ENCODE data around the gene NFKBIE. TPM values are rescaled to one million over a fixed set of nuclear protein-coding genes. Genes with fewer than 3 reads are reported as not detected.

NFKBIE gene
- total RNA-seq, 1 experiment from 2014 or later, result 9.7 TPM

DNA sequence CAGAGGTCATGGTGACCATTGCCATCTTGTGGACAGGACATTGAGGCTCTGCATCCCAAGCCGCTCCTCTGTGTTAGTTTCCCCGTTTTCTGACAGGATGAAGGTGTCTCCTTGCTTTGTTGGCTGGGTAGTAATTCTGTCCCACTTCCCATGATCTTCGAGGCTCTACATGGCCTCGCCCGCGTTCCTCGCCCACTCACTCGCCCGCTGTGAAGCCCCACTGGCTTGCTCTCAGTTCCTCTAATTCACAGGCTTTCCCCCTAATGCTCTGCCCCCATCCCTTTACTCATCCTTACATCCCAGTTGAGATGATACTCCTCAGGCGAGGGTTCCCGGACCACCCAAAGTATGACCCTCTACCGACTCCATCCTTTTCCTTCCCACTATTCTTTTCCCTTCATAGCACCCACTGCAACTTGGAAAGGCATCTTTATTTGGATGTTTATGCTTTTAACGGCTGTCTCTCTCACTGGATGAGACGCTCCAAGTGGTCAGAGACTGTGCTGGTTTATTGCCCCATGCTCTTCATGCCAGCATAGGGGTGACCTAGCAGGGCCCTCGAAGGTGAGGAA lies 7.5 kb downstream of the NFKBIE start:
- H3K27me3 Mint-ChIP-seq (ENCODE audit: low read depth), result peaks cover 11% of the 10 kb centered on the region
- Histone ChIP-seq H4K20me1 (ENCODE audit: control insufficient read depth, insufficient read depth, insufficient read length) (no peaks in the 10 kb centered on the region), H3K18ac (ENCODE audit: insufficient read length, low read depth, low read length) (peak overlapping the region; percentile 3), H3K79me1 (ENCODE audit: insufficient read depth, low read depth, low read length, poor library complexity, severe bottlenecking) (no peaks in the 10 kb centered on the region), H3K4me1 (ENCODE audit: insufficient read depth, low read length) (no peaks in the 10 kb centered on the region; the same call in 1 of the 2 replicates), H3K9ac (ENCODE audit: extremely low read depth, insufficient read length, low read length) (peak overlapping the region; percentile 41), H2BK20ac (ENCODE audit: low read depth, low read length, poor library complexity, severe bottlenecking) (no peak overlapping the region), H2BK120ac (ENCODE audit: low read depth, low read length, poor library complexity, severe bottlenecking) (no peak overlapping the region), H3K4ac (ENCODE audit: low read depth, low read length) (no peak overlapping the region), H3K23ac (ENCODE audit: insufficient read length, low read depth, low read length) (no peak overlapping the region), H2AFZ (ENCODE audit: low read length) (no peak overlapping the region), H2BK12ac (ENCODE audit: insufficient read length, low read depth, low read length) (no peak overlapping the region), H2BK5ac (ENCODE audit: insufficient read length, low read length) (no peak overlapping the region), H2BK15ac (ENCODE audit: low read depth, low read length) (no peak overlapping the region), H3K9me3 (ENCODE audit: control insufficient read depth, low read depth, low read length) (no peaks in the 10 kb centered on the region), H4K91ac (ENCODE audit: insufficient read length, low read depth, low read length) (no peak overlapping the region), H2AK5ac (ENCODE audit: insufficient read length, low read length) (no peak overlapping the region), H3T11ph (ENCODE audit: low read length) (no peak overlapping the region), H3K23me2 (ENCODE audit: insufficient read length, low read depth, low read length, poor library complexity, severe bottlenecking) (peaks cover 6% of the 10 kb centered on the region), H3K79me2 (ENCODE audit: insufficient read depth, low read length) (no peaks in the 10 kb centered on the region), H3K27ac (ENCODE audit: insufficient read length, low read depth, low read length) (no peak overlapping the region), H4K5ac (ENCODE audit: insufficient read length, low read depth, low read length) (no peak overlapping the region), H3K27me3 (ENCODE audit: insufficient read depth, low read length) (no peaks in the 10 kb centered on the region), H3K4me2 (ENCODE audit: insufficient read depth, insufficient read length, low read length) (peak overlapping the region; percentile 77), H4K8ac (replicated peaks; ENCODE audit: insufficient read length, low read depth, low read length) (no peak overlapping the region), H3K56ac (ENCODE audit: insufficient read length, low read depth, low read length) (no peak overlapping the region), H3K14ac (ENCODE audit: insufficient read depth, low read length) (peak overlapping the region; percentile 51; the same call in 1 of the 2 replicates)
- TF ChIP-seq CTCF (conservative IDR thresholded peaks at IDR 0.05), result peak; percentile 19; the same call in 2 of the 3 replicates
- peak overlapping the region; percentile 72 to 98 (median 85) for H3K27ac Mint-ChIP-seq
- H3K9me3 Mint-ChIP-seq, result no peaks in the 10 kb centered on the region
- no CpG with 5 or more reads among the region's 15 CpGs for WGBS (ENCODE audit: extremely low coverage, insufficient read length, low lambda C conversion rate)
- H3K4me1 Mint-ChIP-seq, result peaks cover 38 to 40% of the 10 kb centered on the region in 2 experiments
- no peak for DNase-seq
- peaks cover 13 to 52% (median 36%) of the 10 kb centered on the region in 3 experiments for H3K36me3 Mint-ChIP-seq (ENCODE audit: insufficient read depth in 1 of 3, low read depth in 3 of 3)
- H3K4me3 Mint-ChIP-seq, result peak overlapping the region; percentile 79 to 88

Data from H9 (cell line).